ENCODE results near the gene CT47A7.
"Not testable (repeated sequence)": the region's sequence is repeated elsewhere in the genome, so short reads cannot be mapped to it uniquely, and the experiment has no call there.

The CT47A7 gene

DNA sequence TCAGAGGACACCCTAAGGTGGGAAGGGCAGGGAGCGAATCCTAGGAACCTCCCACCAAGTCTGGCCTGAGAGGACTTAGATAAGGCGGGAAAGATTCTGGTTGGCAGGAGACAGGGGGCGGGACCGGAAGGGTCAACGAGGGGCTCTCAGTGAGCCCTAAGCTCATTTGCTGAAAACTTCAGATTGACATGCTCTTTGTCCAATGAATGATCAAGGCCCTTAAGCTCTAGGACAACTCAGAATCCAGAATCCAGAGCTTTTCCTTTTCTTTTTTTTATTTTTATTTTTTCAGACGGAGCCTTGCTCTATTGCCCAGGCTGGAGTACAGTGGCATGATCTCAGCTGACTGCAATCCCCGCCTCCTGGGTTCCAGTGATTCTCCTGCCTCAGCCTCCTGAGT is at the start of gene CT47A7:
CT47A7 (minus strand) TSS at position 101 of the 400 bp plus-strand sequence. CDS start 255 bp downstream, outside the sequence.
- not testable (repeated sequence) for DNase-seq (ENCODE audit: low read depth in 2 of 2)

GRCh38 chrX:121000589-121000988 is 44.2 kb upstream of the CT47A7 start:
- DNase-seq (ENCODE audit: low read depth in 2 of 2), result no peak

DNA sequence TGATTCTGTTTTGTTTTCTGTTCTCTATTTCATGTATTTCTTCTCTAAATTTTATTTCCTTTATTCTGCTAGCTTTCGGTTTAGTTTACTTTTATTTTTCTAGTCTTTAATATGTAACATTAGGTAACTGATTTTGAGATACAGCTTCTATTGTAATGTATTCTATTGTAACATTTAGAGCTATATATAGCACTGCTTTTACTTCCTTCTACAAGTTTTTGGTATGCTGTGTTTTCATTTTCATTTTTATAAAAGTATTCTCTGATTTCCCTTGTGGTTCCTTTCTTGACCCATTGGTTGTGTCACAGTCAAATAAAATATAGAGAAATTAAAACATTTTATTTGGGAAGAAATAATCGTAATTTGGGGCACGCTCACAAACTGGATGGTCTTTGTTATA is 43.0 kb upstream of the CT47A7 start:
- DNase-seq (ENCODE audit: low read depth in 2 of 2), result no peak

- not testable (repeated sequence) for DNase-seq (ENCODE audit: low read depth in 2 of 2)
Measured at GRCh38 chrX:120985660-120986059, 29.3 kb upstream of the CT47A7 start, which contains the start of gene CT47A1. Gene CT47A1 (minus strand): TSS chrX:120985760. CDS start chrX:120985529, 231 bp downstream.

All from stimulated activated CD8-positive, alpha-beta memory T cell treated with anti-CD3 and anti-CD28 coated beads, Interleukin-7, amount 100 ng/mL, for 4 hours (primary cell).